Heart left ventricle (tissue), 13 donors: Measurements from ENCODE around the gene CD209.

ENCODE experiments used
- POLR2A ChIP-seq, 2 donors: fragments of 450-650 bp; IDR thresholded peaks; one replicate each; pipeline ENCODE4 v1.6.1; 2017; ENCODE audit warnings: antibody characterized with exemption in 2 of 2, mild to moderate bottlenecking in 2 of 2, moderate library complexity in 2 of 2
- TF ChIP-seq, protein P1 (sequence below), 12 donors: fragments of 200-600 bp; sonication (generic) in 4 of 12; IDR thresholded peaks; one replicate each; pipeline versions ENCODE4 v1.5.0 to v1.8.0; 2018 to 2022; ENCODE audit warnings: antibody characterized with exemption in 12 of 12, mild to moderate bottlenecking in 5 of 12
- donor health status: ischemic (EF 13 %, LVEDD 7.1; RV severe dilation, severe dysfunction).
- donor health status: DM: no; HTN: yes; CAD: no.
- donor health status: DM: no; HTN: no; CAD: no.
- donor health status: ischemic (EF 25% LVEDD 6.9; RV normal size, moderate dysfunction).
- donor health status: ischemic (EF 25% LVEDD 5.7; RV mildly dilated, moderate dysfunction).
- donor health status: ischemic (EF 35%, LVEDD 5.7; RV mildly dilated, moderate dysfunction).
- donor health status: nonischemic (EF 11% LVEDD 7.7; RV severe dilation, severe dysfunction).
- donor health status: DM: yes; HTN: yes; CAD: no.
- donor health status: PGD.
- donor health status: ischemic (EF 29% LVEDD 5.4; RV normal size, mild dysfunction).
- donor health status: nonischemic (EF 23%, LVEDD 6.1; RV moderate dilation, normal function).

DNA sequence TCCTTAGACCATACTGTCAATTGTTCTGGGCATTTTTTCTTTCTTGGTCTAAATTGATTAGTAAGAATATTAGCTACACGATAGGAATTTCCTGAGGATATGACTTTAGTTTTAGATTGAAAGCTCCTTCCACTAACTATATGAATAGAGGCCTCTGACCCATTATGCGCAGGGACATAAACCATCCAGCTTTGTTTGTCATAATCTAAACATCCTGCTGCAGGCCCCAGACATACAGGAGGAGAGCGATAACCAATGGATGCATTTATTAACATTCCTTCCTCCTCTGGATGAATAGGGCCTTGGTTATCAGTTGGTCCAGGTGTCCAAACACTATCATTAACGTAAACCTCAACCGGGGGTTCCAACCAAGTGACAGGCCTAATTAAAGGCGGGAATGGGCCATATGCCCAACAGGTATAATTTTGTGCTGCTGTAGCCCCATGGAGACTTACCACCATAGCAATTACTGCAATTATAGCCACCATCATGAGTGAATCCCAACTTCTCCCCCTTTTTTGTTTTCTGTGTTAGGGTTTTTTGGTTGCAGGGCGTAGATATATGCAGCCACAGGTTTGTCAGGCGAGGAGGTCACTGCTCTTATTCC is 48.3 kb upstream of the CD209 start:
- TF ChIP-seq, protein P1, sequence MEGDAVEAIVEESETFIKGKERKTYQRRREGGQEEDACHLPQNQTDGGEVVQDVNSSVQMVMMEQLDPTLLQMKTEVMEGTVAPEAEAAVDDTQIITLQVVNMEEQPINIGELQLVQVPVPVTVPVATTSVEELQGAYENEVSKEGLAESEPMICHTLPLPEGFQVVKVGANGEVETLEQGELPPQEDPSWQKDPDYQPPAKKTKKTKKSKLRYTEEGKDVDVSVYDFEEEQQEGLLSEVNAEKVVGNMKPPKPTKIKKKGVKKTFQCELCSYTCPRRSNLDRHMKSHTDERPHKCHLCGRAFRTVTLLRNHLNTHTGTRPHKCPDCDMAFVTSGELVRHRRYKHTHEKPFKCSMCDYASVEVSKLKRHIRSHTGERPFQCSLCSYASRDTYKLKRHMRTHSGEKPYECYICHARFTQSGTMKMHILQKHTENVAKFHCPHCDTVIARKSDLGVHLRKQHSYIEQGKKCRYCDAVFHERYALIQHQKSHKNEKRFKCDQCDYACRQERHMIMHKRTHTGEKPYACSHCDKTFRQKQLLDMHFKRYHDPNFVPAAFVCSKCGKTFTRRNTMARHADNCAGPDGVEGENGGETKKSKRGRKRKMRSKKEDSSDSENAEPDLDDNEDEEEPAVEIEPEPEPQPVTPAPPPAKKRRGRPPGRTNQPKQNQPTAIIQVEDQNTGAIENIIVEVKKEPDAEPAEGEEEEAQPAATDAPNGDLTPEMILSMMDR (IDR thresholded peaks at IDR 0.05) = no peak
- TF ChIP-seq POLR2A (IDR thresholded peaks at IDR 0.05) = no peak
